SKM-1 treated with dmso at 0.1 percent for 144 hours (cell line): Measurements from ENCODE around the gene LURAP1L.

ENCODE experiments used
- DNase-seq: peaks from one replicate; lab custom pipeline; 2025; ENCODE audit not compliant: unreplicated experiment; lab: John Stamatoyannopoulos, UW

Gene LURAP1L, protein sequence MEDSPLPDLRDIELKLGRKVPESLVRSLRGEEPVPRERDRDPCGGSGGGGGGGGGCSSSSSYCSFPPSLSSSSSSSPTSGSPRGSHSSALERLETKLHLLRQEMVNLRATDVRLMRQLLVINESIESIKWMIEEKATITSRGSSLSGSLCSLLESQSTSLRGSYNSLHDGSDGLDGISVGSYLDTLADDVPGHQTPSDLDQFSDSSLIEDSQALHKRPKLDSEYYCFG

DNA sequence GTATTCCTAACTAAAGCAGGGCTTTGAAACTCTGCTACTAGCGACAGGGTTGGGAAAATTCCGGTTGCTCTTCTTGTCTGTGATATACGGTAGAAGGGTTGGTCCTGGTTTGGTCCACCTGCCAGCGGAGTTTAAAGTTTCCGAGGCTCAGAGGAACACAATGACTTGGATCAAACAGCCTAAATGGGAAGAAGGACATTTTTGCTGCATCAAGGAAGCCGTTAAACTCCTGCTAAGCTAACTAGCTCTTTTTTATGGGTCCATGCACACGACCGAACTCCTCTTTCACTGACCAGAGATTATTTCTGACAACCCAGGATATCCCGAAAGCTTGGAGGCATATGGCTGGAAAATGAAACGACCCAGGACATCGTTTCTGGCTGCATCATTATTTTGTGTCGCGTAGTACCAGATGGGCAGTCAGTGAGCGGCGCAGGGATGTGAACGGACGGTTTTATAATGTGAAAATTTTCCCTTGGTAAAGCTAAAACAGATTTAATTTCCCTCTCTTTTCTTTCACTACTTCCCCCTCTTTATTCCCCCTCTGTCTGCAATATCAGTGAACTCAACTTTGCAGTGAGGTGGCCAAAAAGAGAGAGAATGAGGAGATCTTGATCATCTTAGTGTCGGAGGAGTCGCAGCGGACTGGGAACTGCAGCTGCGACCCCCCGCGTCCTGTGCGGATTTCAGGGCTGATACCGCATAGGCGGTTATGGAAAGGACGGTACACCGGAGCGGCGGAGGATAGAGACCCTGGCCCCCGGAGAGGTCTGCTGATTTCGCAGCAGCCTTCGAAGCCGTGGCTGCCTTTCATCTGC, at the start of gene LURAP1L:
TSS of gene LURAP1L (plus strand) at position 160 of the 818 bp plus-strand sequence. CDS start 696 bp downstream, outside the sequence.
- peak; percentile 23 for DNase-seq

DNA sequence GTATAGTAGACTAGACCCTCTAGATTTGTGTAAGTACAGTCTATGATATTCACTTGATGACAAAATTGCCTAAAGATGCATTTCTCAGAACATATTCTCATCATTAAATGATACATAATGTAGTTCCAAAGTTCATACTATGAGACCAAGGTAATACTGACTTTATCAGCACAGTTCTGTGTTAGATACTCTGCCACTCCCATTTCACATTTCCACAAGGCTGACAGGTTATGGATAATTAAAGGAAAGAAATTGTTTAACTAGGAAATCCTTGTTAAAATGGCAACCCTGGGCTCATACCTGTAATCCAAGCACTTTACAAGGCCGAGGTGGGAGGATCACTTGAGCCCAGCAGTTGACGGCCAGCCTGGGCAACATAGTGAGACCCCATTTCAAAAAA, 48.0 kb upstream of the LURAP1L start:
- DNase-seq = no peak

DNA sequence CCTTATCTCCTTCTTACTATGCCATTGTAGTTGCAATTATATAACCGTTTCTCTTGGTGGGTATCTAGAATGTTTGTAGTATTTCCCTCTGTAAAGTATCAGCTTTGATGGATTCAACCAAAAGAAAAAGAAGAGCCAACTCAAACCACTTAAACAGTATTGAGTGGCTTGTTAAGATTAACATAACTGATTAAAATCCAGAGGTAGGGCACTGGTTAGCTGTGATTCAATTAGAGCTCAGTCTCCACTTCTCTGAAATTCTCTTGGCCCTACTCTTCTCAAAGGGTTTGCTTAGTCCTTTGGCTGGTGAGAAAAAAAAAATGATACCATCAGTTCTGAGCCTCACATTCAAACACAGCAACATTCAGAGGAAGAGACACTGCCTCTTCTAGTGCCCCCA, 44.6 kb upstream of the LURAP1L start:
- no peak for DNase-seq

DNA sequence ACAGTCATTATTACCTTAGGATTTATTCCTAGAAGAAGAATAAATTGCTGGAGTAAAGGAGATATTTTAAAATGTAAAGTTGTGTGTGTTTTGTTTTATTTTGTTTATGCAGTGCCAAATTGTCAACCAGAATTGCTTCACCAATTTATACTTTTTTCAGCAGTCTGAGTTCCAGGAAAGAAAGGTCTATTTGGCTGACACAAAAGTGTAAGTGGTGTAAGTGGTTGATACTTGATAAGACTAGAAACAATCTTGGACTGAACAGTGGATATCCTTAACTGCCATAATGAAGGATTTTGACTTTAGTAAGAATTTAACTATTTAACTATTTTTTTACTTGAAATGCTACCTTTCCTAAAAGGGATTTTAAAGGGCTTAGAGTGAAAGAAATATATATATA, 43.9 kb upstream of the LURAP1L start:
- DNase-seq = no peak

DNA sequence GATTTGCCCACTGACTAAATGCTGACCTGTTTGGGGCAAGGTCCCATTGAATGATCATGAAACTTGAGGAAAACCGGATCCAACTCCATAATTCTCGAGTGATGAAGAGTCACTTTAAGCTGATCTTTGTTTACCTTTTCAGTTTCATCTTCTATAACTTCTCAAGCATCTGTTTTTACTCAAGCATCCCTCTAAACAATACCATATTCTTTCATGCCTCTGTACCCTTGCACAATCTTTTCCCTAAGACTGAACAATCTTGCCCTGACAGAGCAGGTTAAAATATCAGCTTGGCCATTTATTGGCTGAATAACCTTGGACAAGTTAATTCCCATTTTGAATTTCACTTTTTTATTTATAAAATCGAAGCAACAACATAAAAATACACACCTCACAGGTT, 41.8 kb upstream of the LURAP1L start:
- no peak for DNase-seq

DNA sequence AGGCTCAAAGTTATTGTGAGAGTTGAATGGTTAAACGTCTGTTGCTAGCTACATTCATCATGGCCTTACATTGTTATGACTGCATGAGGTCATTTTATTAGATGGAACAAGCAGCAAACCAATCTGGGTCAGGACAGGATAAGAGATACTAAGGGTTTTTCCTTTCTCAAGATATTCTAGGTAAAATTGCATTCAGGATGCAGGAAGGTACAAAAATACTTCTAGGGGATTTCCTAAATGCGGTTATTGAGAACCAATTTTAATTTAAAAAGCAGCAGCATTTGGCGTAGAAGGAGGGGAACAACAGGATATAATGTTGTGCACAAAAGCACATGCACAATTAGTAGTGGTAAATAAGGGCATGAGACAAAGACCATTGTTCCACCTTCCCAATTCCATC, 39.2 kb upstream of the LURAP1L start:
- DNase-seq = no peak

DNA sequence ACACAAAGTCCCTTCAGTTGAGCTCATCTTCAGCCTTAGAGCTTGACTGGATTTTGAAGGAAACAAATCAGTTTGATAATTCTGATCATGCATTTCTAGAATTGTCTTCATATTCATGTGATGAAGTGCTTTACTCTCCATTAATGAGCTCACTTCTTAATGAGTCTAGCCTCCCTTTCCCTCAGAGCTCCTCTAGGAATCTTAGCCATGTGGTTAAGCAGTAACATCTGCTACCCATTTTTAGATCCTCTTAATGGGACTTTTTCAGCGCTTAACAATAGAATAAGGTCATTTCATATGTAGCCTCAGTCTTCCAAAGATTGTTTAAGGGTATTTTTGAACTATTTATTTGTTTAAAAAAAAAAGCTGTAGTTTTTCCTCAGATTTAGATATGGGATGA, 36.9 kb upstream of the LURAP1L start:
- no peak for DNase-seq

DNA sequence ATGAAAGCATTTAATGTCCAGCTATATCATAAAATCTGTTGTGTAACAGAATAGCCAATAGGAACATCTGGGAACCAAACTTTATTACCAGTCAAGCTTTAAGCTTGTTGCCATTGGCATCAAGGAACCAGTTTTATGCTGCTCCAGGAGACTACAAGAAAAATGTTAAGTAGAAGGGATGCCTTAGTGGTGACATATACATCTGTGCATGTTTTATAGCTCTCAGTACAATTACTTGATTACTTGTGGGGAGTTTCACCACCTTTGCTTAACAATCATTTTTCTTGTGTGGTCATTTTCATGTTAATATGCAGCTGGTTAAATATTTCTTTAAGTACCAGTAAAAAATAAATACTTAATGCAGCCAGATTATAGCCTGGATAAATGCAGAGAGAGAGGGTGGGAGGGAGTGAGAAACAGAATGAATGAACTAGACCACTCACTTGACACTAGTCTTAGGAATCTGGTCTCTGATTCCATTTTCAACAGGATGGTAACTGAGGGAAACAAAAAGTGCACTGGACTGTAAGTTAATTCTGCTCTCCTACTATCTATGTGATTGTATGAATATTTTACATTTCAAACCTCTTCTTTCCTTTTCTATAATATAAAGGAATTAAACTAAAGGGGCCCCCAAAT, 35.7 kb upstream of the LURAP1L start:
- DNase-seq = no peak

DNA sequence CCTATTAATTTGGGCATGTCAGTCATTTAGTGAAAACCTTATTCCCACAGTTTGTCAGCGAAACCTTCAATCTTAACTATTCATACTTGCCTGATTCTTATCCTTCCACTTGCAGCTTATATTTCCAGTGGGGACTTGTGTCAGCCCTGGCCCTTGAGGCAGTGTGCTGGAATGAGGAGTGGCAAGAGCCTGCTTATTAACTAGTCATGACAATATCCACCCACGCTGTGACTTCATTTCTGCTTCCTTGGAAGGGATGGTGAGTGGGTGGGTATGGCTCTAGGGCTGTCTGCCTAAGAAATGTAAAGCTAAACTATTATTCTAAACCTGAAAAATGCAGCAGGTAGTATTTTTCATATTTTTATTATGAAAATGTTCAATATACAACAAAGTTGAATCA, 34.0 kb upstream of the LURAP1L start:
- no peak for DNase-seq

DNA sequence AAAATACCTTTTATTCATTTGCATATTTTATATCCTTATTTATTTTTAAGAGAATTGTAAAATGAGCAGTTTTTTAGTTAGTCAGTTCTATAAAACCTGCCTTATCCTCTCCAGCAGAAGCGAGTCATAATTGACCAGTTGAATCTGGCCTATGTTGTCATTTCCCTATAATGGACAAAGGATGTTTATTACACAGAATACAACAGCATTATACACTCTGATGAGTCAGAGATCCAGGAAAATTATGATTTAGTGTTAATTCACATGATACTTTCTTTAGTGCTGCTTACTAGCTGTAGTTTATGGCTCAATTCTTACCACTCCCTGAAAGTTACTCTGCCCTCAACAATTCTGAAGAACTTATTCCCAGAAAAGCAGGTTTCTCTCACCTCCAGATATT, 26.8 kb upstream of the LURAP1L start:
- no peak for DNase-seq

DNA sequence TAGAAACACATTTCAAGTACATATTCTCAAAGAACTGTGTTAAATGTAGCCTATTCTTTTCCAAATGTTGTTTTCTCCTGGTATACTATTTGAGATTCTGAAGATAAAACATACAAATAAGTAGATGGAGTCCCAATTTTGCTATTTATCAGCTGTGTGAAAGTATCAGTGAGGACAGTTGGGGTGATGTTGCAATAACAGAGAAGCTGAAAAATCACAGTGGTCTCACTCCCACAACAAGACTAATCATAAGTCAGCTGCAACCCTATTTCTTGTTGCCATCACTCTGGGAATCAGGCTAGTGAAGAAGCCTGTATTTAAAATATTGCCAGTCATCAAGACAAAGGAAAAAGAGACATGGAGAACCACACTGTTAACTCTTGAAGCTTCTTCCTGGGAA, 25.9 kb upstream of the LURAP1L start:
- DNase-seq = no peak

DNA sequence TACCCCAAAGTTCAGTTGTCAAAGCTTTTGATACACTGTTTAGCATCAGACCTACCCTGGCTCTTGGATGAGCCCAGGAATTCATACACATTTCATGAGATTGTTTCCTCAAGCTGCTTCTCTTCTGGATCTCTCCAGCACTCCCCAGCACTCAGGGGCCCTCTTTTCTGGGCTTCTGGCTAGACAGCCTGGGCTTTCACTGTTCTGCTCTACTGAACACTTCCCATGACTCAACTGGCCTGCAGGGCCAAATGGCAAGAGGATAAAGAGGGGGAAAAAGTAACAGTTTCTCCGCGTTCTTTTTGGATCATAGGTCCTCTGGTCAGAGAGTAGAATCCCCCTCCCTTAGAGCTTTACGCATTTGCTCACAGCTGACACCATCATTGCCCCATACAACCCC, 20.9 kb upstream of the LURAP1L start:
- no peak for DNase-seq

DNA sequence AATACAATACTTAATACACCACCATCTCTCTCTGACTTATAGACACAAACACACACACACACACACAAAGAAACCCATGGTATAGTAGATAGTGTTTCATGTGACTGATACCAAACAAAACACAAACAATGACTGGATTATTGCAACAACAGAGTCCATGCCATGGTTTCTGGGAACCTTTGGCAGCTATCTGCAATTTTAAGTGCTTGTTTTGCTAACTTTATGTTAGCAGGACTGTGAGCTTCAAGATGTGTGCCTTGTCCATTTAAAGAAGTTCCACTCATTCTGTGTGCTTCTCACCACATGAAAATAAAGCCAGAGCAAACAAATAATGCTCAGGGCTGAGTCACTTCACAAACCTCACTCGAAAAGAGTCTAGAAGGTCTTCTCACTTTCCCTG, 15.1 kb upstream of the LURAP1L start:
- DNase-seq = no peak

DNA sequence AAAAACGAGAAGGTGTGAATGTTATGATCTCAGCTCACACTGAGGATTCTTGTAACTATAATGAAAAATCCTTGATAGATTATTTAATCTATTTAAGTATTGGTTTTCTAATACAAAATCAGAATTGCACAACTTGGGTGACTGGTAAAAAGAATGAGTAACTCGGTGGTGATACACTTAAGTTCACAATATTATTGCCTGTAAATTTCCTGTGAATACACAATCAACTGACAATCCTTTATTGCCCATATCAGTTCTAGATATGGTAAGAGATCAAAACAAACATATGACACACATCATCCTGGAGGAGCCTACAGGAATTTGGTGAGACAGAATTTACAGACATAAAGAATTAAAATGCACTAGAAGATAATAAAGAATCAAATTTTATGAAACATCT, 14.1 kb upstream of the LURAP1L start:
- DNase-seq = no peak

DNA sequence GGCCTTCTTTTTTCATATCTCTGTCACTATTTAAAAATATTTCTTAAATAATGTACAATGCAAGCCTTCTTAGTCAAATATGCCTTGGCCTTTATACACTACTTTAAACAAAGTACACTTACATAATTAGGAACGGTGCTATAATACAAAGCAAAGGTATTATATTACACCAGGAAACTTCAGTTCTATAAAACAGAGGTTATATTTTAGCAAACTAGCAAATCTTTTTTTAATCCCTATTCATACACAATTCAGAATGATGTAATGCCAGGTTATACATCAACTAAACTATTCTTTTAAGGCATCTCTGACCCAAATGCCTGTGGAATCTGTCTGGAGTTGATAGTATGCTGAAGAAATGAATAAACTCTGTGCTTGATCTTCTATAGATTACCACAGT, 10.7 kb upstream of the LURAP1L start:
- no peak for DNase-seq

DNA sequence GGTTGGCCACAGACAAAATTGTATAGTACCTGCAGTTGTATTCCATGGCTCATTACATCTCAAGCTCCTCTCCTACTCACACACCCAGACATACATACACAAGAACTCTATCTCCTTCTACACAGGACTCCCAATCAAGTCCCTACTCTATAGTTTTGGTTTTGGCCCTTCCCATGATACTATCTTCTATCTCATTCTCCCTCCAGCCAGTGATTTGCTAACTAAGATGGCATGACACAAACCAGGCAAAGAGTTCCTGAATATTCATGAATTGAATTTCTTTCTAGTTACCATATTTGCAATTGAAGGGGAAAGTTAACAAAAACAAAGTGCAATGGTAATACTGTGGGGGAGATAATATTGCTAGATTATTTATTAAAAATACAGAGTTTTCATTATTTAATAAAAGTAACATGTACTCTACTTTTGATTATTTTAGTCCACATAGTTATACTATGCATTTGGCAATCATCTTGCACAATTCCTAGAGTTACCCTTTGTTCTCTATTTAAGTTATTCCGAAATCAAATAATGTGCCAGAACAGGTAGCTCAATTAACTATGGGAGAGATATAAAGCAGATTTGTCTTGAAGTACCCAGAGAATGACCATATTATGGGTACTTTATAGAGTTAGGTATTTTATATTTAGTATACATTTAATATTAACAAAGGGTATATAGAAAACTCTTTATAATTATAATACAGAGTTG, 9.6 kb upstream of the LURAP1L start:
- DNase-seq = no peak

DNA sequence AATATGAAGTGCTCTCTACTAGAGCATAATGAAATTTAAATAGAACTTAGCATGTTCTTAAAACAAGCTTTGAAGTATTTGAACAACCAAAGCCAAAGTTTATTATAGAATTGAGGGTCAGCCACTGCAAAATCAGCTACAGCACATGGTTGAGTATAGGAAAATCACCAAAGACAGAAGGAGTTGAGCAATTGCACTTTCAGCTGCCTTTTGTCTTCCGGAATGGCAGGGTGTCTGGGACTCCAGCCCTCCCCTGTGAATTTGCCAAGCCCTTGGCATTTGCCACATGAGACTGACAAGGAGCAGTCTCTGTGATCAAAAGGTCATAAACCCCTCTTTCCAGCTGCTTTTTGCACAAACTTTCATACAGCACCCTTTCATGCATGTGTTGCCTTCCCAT, 8.5 kb upstream of the LURAP1L start:
- no peak for DNase-seq

DNA sequence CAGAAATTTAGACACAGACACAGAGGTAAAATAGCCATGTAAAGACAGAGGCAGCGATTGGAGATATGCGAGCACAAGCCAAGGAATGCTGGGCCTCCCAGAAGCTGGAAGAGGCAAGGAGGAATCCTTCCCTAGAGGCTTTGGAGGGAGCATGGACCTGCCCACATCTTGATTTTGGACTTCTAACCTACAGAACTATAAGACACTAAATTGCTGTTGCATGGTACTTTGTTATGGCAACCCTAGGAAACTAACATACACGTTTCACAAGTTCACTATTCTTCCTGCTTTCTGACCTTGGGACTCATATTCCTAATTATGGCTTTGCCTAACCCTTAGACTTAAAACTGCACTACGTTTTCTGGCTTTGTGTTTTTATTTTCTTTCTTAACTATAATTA, 4.6 kb upstream of the LURAP1L start:
- no peak for DNase-seq

DNA sequence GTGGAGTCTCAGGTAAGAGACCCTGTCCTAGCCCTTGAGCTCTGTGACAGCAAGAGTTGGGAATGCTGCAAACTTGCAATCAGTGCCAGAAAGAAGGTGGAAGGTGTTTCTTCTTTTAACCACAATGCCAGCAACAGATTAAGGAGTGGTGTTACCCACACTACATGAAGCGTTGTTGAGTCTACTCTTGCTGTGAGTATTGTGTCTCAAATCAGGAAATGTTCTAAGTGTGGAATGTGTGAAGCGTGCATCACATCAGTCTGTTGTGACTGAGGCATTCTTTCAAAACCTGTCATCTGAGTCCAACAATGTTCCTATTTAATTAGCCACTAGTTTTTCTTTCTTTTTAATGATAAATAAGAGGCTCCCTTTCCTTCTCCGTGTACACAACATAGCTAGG, 2.9 kb upstream of the LURAP1L start:
- no peak for DNase-seq

DNA sequence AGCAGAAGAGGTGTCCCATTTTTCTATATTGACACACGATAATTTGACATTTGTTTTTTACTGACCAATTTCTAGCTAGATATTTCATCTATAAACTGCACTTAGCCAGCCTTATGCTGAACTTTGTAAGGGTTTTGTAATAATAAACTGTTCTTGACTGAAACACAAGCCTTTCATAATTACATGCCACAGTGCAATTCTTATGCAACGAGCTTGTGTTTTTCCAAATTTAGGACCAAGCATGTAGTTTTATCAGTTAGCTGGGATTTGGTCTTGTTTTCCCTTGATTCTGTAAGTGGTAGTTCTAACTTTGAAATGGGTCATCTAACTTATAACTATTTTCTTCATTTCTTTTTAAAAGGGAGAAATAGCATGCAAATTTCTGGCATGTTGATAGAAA, 1.3 kb upstream of the LURAP1L start:
- DNase-seq = no peak

DNA sequence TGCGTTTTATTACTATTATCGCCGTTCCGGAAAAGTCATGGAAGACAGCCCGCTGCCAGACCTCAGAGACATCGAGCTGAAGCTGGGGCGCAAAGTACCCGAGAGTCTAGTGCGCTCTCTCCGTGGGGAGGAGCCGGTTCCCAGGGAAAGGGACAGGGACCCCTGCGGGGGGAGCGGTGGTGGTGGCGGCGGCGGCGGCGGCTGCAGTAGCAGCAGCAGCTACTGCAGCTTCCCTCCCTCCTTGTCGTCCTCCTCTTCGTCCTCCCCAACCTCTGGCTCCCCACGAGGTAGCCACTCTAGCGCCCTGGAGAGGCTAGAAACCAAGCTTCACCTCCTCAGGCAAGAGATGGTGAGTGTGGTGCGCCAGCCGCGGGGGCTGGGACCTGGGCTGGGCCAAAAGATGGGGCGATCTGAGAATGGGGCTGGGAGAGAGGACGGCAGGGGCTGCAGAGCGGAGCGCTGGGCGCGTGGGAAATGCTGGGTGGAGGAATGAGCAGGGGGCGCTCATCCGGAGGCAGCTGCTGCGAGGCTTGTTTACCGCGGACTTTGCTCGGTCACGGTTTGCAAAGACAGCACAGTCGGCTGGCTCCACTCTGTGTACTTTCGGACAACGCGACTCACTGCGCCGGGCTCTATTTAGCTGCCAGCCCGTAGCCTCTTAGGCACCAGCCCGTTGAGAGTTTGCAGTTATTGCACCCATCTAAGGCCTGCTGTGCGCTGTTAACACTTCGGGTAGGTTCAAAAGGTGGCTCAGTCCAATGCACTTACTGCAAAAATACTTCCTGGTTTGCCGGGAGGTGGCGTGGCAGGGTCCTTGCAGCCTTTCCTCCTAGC, 1.1 kb downstream of the LURAP1L start:
- DNase-seq = peak; percentile 93
